Measurements from ENCODE around the gene GPR107.

DNA sequence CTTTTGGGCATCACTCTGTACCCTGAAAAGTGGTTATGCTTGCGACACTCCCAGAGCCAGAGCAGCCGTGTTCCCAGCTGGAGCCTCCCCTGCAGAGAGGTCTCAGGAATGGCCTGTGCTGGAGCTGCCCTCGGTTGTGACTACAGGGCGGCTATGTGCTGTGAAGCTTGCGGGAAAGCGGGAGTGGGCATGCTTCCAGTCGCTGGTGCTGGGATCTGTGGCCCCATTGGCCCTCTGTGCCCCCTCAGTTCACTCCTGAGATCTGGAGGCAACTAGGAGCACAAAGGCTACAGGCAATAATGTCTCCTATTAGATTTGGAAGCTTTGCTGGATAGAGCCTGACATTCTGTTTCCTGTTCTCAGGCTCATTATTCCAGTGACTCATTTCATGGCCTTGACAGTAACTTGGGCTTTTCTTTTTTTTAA, 56.9 kb downstream of the GPR107 start:
- TF ChIP-seq, protein P1, sequence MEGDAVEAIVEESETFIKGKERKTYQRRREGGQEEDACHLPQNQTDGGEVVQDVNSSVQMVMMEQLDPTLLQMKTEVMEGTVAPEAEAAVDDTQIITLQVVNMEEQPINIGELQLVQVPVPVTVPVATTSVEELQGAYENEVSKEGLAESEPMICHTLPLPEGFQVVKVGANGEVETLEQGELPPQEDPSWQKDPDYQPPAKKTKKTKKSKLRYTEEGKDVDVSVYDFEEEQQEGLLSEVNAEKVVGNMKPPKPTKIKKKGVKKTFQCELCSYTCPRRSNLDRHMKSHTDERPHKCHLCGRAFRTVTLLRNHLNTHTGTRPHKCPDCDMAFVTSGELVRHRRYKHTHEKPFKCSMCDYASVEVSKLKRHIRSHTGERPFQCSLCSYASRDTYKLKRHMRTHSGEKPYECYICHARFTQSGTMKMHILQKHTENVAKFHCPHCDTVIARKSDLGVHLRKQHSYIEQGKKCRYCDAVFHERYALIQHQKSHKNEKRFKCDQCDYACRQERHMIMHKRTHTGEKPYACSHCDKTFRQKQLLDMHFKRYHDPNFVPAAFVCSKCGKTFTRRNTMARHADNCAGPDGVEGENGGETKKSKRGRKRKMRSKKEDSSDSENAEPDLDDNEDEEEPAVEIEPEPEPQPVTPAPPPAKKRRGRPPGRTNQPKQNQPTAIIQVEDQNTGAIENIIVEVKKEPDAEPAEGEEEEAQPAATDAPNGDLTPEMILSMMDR (IDR thresholded peaks at IDR 0.05) = no peak
- no peak for TF ChIP-seq POLR2A (IDR thresholded peaks at IDR 0.05)
